OCI-LY7 (cell line): ENCODE measurements around the gene IQCE.

ENCODE experiments used
- EZH2phosphoT487 ChIP-seq: fragments of 200-600 bp; sonication (generic); IDR thresholded peaks from 2 replicates; pipeline ENCODE4 v1.6.1; 2018; ENCODE audit warnings: low read depth, borderline replicate concordance, mild to moderate bottlenecking, mixed run types, antibody characterized with exemption, low read length, moderate library complexity, mixed read lengths
- TF ChIP-seq, protein P1 (sequence below): fragments of 200-600 bp; sonication (generic); conservative IDR thresholded peaks from 2 replicates; pipeline ENCODE4 v1.5.1; 2014; ENCODE audit warnings: mild to moderate bottlenecking, antibody characterized with exemption, low read length, moderate library complexity, mixed read lengths

DNA sequence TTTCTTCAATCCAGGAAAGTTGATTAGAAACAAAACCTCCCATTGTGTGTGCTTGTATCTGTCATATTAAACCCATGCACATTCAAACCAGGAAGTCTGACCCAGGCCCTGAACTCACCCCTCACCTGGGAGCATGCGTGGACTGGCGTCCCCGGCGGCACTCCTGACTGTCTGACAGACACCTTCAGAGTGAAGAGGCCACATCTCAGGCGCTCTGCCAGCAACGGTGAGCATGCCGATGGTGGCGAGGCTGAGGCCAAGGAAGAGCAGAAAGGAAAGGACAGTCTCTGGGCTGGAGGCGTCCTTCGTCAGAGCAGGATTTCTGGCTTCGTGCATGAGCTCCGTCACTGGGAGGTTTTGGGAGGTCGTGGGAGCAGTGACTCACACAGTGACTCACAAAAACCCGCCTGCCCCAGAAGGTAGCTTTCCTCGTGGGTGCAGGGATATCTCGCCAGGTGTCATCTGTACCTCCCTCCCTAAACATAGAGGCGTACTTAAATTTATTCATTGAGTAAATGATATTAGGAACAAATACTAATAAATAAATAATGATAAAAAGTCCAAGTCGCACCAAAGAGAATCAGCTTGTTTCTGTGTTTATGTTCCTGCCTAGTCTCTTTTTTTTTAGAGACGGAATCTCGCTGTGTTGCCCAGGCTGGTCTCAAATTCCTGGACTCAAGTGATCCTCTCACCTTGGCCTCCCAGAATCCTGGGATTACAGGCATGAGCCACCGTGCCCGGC is 13.5 kb downstream of the IQCE start:
- TF ChIP-seq, protein P1, sequence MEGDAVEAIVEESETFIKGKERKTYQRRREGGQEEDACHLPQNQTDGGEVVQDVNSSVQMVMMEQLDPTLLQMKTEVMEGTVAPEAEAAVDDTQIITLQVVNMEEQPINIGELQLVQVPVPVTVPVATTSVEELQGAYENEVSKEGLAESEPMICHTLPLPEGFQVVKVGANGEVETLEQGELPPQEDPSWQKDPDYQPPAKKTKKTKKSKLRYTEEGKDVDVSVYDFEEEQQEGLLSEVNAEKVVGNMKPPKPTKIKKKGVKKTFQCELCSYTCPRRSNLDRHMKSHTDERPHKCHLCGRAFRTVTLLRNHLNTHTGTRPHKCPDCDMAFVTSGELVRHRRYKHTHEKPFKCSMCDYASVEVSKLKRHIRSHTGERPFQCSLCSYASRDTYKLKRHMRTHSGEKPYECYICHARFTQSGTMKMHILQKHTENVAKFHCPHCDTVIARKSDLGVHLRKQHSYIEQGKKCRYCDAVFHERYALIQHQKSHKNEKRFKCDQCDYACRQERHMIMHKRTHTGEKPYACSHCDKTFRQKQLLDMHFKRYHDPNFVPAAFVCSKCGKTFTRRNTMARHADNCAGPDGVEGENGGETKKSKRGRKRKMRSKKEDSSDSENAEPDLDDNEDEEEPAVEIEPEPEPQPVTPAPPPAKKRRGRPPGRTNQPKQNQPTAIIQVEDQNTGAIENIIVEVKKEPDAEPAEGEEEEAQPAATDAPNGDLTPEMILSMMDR: no peak
- no peak for TF ChIP-seq EZH2phosphoT487
